WTC11 (cell line): ENCODE results near the gene LIMCH1. TPM values are rescaled to one million over a fixed set of nuclear protein-coding genes. Genes with fewer than 3 reads are reported as not detected.

Experiments used
- ATAC-seq: fragments of 200-7000 bp; cut with Tn5 transposase; 2 replicates; pipeline ENCODE4 v1.10.0; 2021; ENCODE audit warnings: mild to moderate bottlenecking, moderate library complexity
- CTCF ChIA-PET: fragments of 300-600 bp; sonication (Branson Sonifier 250); formaldehyde crosslinking; loops from one replicate; lab custom pipeline; 2021; ENCODE audit warnings: antibody characterized with exemption; lab: Charles Lee
- POLR2A ChIA-PET: fragments of 350-600 bp; sonication (Branson Sonifier 250); formaldehyde crosslinking; loops from one replicate; lab custom pipeline; 2021; ENCODE audit warnings: antibody characterized with exemption; lab: Charles Lee
- DNase-seq: peaks from one replicate; pipeline ENCODE4 v3.0.0; 2021; ENCODE audit warnings: low spot score
- H3K27ac Mint-ChIP-seq: 2 replicates; pipeline ENCODE4 v1.8.0; 2021; ENCODE audit warnings: mixed read lengths
- H3K27me3 Mint-ChIP-seq: 2 replicates; pipeline ENCODE4 v1.8.0; 2021; ENCODE audit warnings: low read depth, mild to moderate bottlenecking, moderate library complexity, mixed read lengths
- H3K36me3 Mint-ChIP-seq: 2 replicates; pipeline ENCODE4 v1.8.0; 2021; ENCODE audit warnings: mixed read lengths
- H3K4me1 Mint-ChIP-seq: 2 replicates; pipeline ENCODE4 v1.8.0; 2022; ENCODE audit warnings: mixed read lengths
- H3K4me3 Mint-ChIP-seq: 2 replicates; pipeline ENCODE4 v1.8.0; 2021; ENCODE audit warnings: mild to moderate bottlenecking, moderate library complexity, mixed read lengths
- H3K9me3 Mint-ChIP-seq: 2 replicates; pipeline ENCODE4 v1.8.0; 2021; ENCODE audit warnings: mixed read lengths
- ATF1 ChIP-seq: sonication (generic); formaldehyde crosslinking; IDR thresholded peaks from 2 replicates; pipeline ENCODE4 v1.8.1; 2023; ENCODE audit warnings: mild to moderate bottlenecking, moderate library complexity, missing genetic modification reagents
- CTCF ChIP-seq: fragments of 200-600 bp; IDR thresholded peaks from 2 replicates; pipeline ENCODE4 v1.8.0; 2022; ENCODE audit warnings: antibody characterized with exemption
- EMX1 ChIP-seq: fragments of 250-450 bp; sonication (Bioruptor Pico); IDR thresholded peaks from 2 replicates; pipeline ENCODE4 v1.8.0; 2021; ENCODE audit warnings: mild to moderate bottlenecking
- FOXP1 ChIP-seq: sonication (generic); formaldehyde crosslinking; IDR thresholded peaks from 2 replicates; pipeline ENCODE4 v1.8.0; 2022; ENCODE audit warnings: missing genetic modification reagents, mild to moderate bottlenecking, moderate library complexity, borderline replicate concordance
- IRF1 ChIP-seq: sonication (generic); formaldehyde crosslinking; IDR thresholded peaks from 2 replicates; pipeline ENCODE4 v1.8.0; 2023; ENCODE audit warnings: missing genetic modification reagents
- JAZF1 ChIP-seq: fragments of 250-450 bp; sonication (Bioruptor Pico); IDR thresholded peaks from 2 replicates; pipeline ENCODE4 v1.9.0; 2021; ENCODE audit warnings: moderate library complexity, mild to moderate bottlenecking, inconsistent platforms
- NFYB ChIP-seq: sonication (generic); formaldehyde crosslinking; conservative IDR thresholded peaks from 2 replicates; pipeline ENCODE4 v1.8.0; 2022; ENCODE audit warnings: low read depth, missing genetic modification reagents
- SMAD4 ChIP-seq: sonication (generic); formaldehyde crosslinking; IDR thresholded peaks from 2 replicates; pipeline ENCODE4 v1.8.0; 2022; ENCODE audit warnings: mild to moderate bottlenecking, missing genetic modification reagents
- USF1 ChIP-seq: sonication (generic); formaldehyde crosslinking; IDR thresholded peaks from 2 replicates; pipeline ENCODE4 v1.8.0; 2022; ENCODE audit warnings: mild to moderate bottlenecking, missing genetic modification reagents
- ZBTB21 ChIP-seq: sonication (generic); formaldehyde crosslinking; IDR thresholded peaks from 2 replicates; pipeline ENCODE4 v1.8.1; 2023; ENCODE audit warnings: mild to moderate bottlenecking, missing genetic modification reagents, borderline replicate concordance
- ZNF416 ChIP-seq: fragments of 250-450 bp; sonication (Bioruptor Pico); IDR thresholded peaks from 2 replicates; pipeline ENCODE4 v1.9.0; 2021; ENCODE audit warnings: mild to moderate bottlenecking, inconsistent platforms
- ZNF512 ChIP-seq: sonication (generic); formaldehyde crosslinking; IDR thresholded peaks from 2 replicates; pipeline ENCODE4 v1.8.1; 2022; ENCODE audit warnings: missing genetic modification reagents, borderline replicate concordance
- ZSCAN18 ChIP-seq: fragments of 250-450 bp; sonication (Bioruptor Pico); IDR thresholded peaks from 2 replicates; pipeline ENCODE4 v2.1.2; 2022; ENCODE audit warnings: mild to moderate bottlenecking, moderate library complexity
- total RNA-seq: library from RNA; stranded (reverse); gene quantifications from 3 replicates; pipeline ENCODE4 v1.2.3, GENCODE V29; 2021
- TF ChIP-seq, protein P1 (sequence below): sonication (generic); formaldehyde crosslinking; IDR thresholded peaks from 2 replicates; pipeline ENCODE4 v1.8.0; 2022; ENCODE audit warnings: missing genetic modification reagents
- TF ChIP-seq, protein P2 (sequence below): sonication (generic); formaldehyde crosslinking; IDR thresholded peaks from 2 replicates; pipeline ENCODE4 v1.8.1; 2023; ENCODE audit warnings: mild to moderate bottlenecking, missing genetic modification reagents, moderate library complexity
- TF ChIP-seq, protein P3 (sequence below): sonication (generic); formaldehyde crosslinking; IDR thresholded peaks from 2 replicates; pipeline ENCODE4 v1.8.1; 2022; ENCODE audit warnings: low read depth, mild to moderate bottlenecking, moderate library complexity, missing genetic modification reagents, borderline replicate concordance

Gene LIMCH1
- total RNA-seq, 1 experiment from 2014 or later = 0.92 TPM

DNA sequence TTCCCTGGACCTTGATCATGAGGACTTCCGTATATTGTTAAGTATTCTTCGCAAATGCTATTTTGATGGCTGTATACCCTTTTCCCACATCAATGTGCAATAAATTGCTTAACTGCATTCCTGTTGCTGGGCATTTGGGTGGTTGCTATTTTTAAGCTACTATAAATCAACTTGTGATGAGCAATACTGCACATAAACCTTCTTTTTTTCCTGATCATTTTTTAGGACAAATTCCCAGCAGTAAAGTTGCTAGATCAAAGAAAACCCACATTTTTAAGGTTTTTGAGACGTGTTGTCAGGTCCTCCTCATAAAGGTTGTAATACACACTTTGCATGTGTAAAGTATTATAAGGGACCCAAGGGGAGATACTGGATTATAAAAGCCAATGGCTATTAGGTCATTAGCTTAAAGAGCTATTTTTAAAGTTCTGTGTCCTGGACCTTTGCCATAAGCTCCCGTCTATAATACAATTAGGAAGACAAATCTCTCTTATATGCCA, 35.6 kb downstream of the LIMCH1 start:
- no peak for ATAC-seq
- ChIA-PET CTCF (interaction anchor here (0.8 kb wide), 1 partner anchor 38 kb away, joined by 3 read pairs; no protein-coding TSS in a partner anchor), POLR2A (no interaction called here)
- DNase-seq = no peak
- Mint-ChIP-seq H3K36me3 (peaks cover 5% of the 10 kb centered on the region; the same call in 1 of the 2 replicates), H3K27me3 (no peaks in the 10 kb centered on the region; the same call in 1 of the 2 replicates), H3K4me3 (no peak overlapping the region), H3K9me3 (peaks cover 9% of the 10 kb centered on the region), H3K27ac (no peak overlapping the region), H3K4me1 (no peaks in the 10 kb centered on the region)
- TF ChIP-seq CTCF (no peak), IRF1 (CRISPR knock-in tag) (no peak), ZNF416 (no peak), EMX1 (CRISPR knock-in tag) (no peak), ATF1 (no peak)
- TF ChIP-seq, protein P1, sequence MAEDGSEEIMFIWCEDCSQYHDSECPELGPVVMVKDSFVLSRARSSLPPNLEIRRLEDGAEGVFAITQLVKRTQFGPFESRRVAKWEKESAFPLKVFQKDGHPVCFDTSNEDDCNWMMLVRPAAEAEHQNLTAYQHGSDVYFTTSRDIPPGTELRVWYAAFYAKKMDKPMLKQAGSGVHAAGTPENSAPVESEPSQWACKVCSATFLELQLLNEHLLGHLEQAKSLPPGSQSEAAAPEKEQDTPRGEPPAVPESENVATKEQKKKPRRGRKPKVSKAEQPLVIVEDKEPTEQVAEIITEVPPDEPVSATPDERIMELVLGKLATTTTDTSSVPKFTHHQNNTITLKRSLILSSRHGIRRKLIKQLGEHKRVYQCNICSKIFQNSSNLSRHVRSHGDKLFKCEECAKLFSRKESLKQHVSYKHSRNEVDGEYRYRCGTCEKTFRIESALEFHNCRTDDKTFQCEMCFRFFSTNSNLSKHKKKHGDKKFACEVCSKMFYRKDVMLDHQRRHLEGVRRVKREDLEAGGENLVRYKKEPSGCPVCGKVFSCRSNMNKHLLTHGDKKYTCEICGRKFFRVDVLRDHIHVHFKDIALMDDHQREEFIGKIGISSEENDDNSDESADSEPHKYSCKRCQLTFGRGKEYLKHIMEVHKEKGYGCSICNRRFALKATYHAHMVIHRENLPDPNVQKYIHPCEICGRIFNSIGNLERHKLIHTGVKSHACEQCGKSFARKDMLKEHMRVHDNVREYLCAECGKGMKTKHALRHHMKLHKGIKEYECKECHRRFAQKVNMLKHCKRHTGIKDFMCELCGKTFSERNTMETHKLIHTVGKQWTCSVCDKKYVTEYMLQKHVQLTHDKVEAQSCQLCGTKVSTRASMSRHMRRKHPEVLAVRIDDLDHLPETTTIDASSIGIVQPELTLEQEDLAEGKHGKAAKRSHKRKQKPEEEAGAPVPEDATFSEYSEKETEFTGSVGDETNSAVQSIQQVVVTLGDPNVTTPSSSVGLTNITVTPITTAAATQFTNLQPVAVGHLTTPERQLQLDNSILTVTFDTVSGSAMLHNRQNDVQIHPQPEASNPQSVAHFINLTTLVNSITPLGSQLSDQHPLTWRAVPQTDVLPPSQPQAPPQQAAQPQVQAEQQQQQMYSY = no peak

DNA sequence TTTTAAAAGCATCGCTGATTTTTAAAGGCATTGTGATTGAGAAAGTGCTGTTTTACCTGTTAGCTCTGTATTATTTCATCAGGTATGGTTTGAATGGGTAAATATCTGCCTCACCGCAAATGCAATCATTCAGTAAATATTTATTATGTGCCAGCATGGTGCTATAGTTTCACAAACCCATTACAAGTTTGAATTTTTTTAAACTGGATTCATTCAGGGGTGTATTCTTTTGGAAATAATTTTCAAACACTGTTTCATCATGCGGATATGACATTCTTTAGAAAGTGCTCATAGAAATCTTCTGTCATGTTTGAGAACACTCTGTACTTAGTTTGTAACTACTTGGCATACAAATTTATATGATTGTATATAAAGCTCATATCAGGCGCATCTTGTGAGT, 37.2 kb downstream of the LIMCH1 start:
- ATAC-seq (no peak), DNase-seq (no peak)
- Mint-ChIP-seq H3K4me1 (no peaks in the 10 kb centered on the region), H3K27me3 (no peaks in the 10 kb centered on the region; the same call in 1 of the 2 replicates), H3K36me3 (peaks cover 5% of the 10 kb centered on the region; the same call in 1 of the 2 replicates), H3K9me3 (peaks cover 9% of the 10 kb centered on the region), H3K27ac (no peak overlapping the region), H3K4me3 (no peak overlapping the region)
- TF ChIP-seq JAZF1 (no peak), ZSCAN18 (CRISPR knock-in tag) (no peak), NFYB (CRISPR knock-in tag) (no peak)
- ChIA-PET CTCF (interaction anchor here (0.8 to 1.6 kb wide), 3 partner anchors 28 to 294 kb away, joined by 3 to 6 read pairs (median 3); no protein-coding TSS in a partner anchor), POLR2A (no interaction called here)

GRCh38 chr4:41575665-41576064, 37.7 kb downstream of the LIMCH1 start:
- no peak for DNase-seq
- ChIA-PET POLR2A (no interaction called here), CTCF (interaction anchor here (0.8 to 1.6 kb wide), 4 partner anchors 29 to 295 kb away, joined by 3 to 6 read pairs (median 4); no protein-coding TSS in a partner anchor)
- Mint-ChIP-seq H3K27me3 (no peaks in the 10 kb centered on the region; the same call in 1 of the 2 replicates), H3K9me3 (peaks cover 9% of the 10 kb centered on the region), H3K27ac (no peak overlapping the region), H3K4me3 (no peak overlapping the region), H3K36me3 (peaks cover 5% of the 10 kb centered on the region; the same call in 1 of the 2 replicates), H3K4me1 (no peaks in the 10 kb centered on the region)
- ATAC-seq = no peak
- TF ChIP-seq USF1 (CRISPR knock-in tag) = no peak
- no peak for TF ChIP-seq SMAD4 (CRISPR knock-in tag)
- TF ChIP-seq JAZF1 = no peak
- no peak for TF ChIP-seq ZNF512
- TF ChIP-seq, protein P2, sequence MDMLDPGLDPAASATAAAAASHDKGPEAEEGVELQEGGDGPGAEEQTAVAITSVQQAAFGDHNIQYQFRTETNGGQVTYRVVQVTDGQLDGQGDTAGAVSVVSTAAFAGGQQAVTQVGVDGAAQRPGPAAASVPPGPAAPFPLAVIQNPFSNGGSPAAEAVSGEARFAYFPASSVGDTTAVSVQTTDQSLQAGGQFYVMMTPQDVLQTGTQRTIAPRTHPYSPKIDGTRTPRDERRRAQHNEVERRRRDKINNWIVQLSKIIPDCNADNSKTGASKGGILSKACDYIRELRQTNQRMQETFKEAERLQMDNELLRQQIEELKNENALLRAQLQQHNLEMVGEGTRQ (CRISPR knock-in tag) = no peak
- TF ChIP-seq, protein P3, sequence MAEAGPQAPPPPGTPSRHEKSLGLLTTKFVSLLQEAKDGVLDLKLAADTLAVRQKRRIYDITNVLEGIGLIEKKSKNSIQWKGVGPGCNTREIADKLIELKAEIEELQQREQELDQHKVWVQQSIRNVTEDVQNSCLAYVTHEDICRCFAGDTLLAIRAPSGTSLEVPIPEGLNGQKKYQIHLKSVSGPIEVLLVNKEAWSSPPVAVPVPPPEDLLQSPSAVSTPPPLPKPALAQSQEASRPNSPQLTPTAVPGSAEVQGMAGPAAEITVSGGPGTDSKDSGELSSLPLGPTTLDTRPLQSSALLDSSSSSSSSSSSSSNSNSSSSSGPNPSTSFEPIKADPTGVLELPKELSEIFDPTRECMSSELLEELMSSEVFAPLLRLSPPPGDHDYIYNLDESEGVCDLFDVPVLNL (CRISPR knock-in tag) = no peak
- no peak for TF ChIP-seq ZBTB21
- TF ChIP-seq FOXP1 (CRISPR knock-in tag) = no peak
